HG03457 (cell line): Measurements from ENCODE around the gene CX3CR1.
"Not testable (repeated sequence)": the region's sequence is repeated elsewhere in the genome, so short reads cannot be mapped to it uniquely, and the experiment has no call there.

Source experiments
- ATAC-seq: cut with Tn5 transposase; IDR thresholded peaks from one replicate; pipeline ENCODE4 v1.9.1; 2021; ENCODE audit warnings: moderate number of reproducible peaks; ENCODE audit not compliant: unreplicated experiment

The CX3CR1 gene

GRCh38 chr3:39279745-39280517, at the start of gene CX3CR1:
TSS of gene CX3CR1 (minus strand) at chr3:39280036. CDS start at chr3:39266509, 13,527 bp downstream.
- no peak for ATAC-seq

- ATAC-seq, result no peak
These were observed 49.7 kb upstream of the CX3CR1 start, which contains the start of gene CCR8 for GRCh38 chr3:39329493-39329892. TSS of gene CCR8 (plus strand) at chr3:39329709. CDS start at chr3:39332332, 2,623 bp downstream.

GRCh38 chr3:39327746-39328349, 48.0 kb upstream of the CX3CR1 start:
- peak; percentile 83 for ATAC-seq

GRCh38 chr3:39327053-39327745, 47.4 kb upstream of the CX3CR1 start:
- no peak for ATAC-seq

- ATAC-seq, result no peak
These were observed 45.4 kb upstream of the CX3CR1 start for GRCh38 chr3:39325236-39325635.

GRCh38 chr3:39323494-39323893, 43.7 kb upstream of the CX3CR1 start:
- ATAC-seq, result no peak

- no peak for ATAC-seq
These were observed 43.1 kb upstream of the CX3CR1 start for GRCh38 chr3:39322936-39323335.

- not testable (repeated sequence) for ATAC-seq
These were observed 42.4 kb upstream of the CX3CR1 start for GRCh38 chr3:39322209-39322715.

GRCh38 chr3:39321574-39321983, 41.7 kb upstream of the CX3CR1 start:
- not testable (repeated sequence) for ATAC-seq

- ATAC-seq, result no peak
These were observed 39.4 kb upstream of the CX3CR1 start for GRCh38 chr3:39319249-39319648.

GRCh38 chr3:39318301-39318700, 38.5 kb upstream of the CX3CR1 start:
- ATAC-seq, result no peak

GRCh38 chr3:39317571-39318169, 37.8 kb upstream of the CX3CR1 start:
- no peak for ATAC-seq

- no peak for ATAC-seq
These were observed 35.6 kb upstream of the CX3CR1 start for GRCh38 chr3:39315420-39315819.

GRCh38 chr3:39313289-39313688, 33.5 kb upstream of the CX3CR1 start:
- ATAC-seq, result no peak

- no peak for ATAC-seq
These were observed 22.3 kb upstream of the CX3CR1 start for GRCh38 chr3:39302178-39302577.

- no peak for ATAC-seq
These were observed 19.4 kb upstream of the CX3CR1 start for GRCh38 chr3:39299279-39299678.

- ATAC-seq, result no peak
These were observed 16.6 kb upstream of the CX3CR1 start for GRCh38 chr3:39296197-39297077.

GRCh38 chr3:39295184-39295775, 15.4 kb upstream of the CX3CR1 start:
- ATAC-seq, result peak; percentile 80

GRCh38 chr3:39294446-39295183, 14.8 kb upstream of the CX3CR1 start:
- no peak for ATAC-seq
